CD4-positive, alpha-beta memory T cell (primary cell): ENCODE data around the gene DIP2C. TPM values are rescaled to one million over a fixed set of nuclear protein-coding genes. Genes with fewer than 3 reads are reported as not detected.

Experiments
- CTCF ChIA-PET: fragments of 350-600 bp; sonication (Branson Sonifier 250); formaldehyde crosslinking; loops from one replicate; lab custom pipeline; 2021; ENCODE audit warnings: inconsistent platforms; ENCODE audit not compliant: partially characterized antibody; lab: Charles Lee
- POLR2A ChIA-PET: fragments of 350-600 bp; sonication (Branson Sonifier 250); formaldehyde crosslinking; loops from one replicate; lab custom pipeline; 2021; ENCODE audit not compliant: partially characterized antibody; lab: Charles Lee
- DNase-seq, 5 donors: peaks; one replicate each; pipeline versions ENCODE4 v3.0.0 to v3.0.0-alpha.2; 2020 to 2022; ENCODE audit warnings: mixed read lengths in 1 of 5
- H3K27ac ChIP-seq: one replicate; pipeline ENCODE4 v1.7.0; 2013; ENCODE audit warnings: low read depth, low read length
- H3K27me3 ChIP-seq: 2 replicates; pipeline ENCODE4 v1.7.0; 2013; ENCODE audit warnings: mild to moderate bottlenecking, low read length, moderate library complexity; ENCODE audit not compliant: insufficient read depth
- H3K36me3 ChIP-seq: 2 replicates; pipeline ENCODE4 v1.7.0; 2013; ENCODE audit warnings: mild to moderate bottlenecking, low read length, moderate library complexity; ENCODE audit not compliant: insufficient read depth
- H3K4me1 ChIP-seq: 2 replicates; pipeline ENCODE4 v1.7.0; 2013; ENCODE audit warnings: mild to moderate bottlenecking, low read length, moderate library complexity; ENCODE audit not compliant: insufficient read depth
- H3K4me3 ChIP-seq, 2 donors: one replicate each; pipeline ENCODE4 v1.7.0; 2013; ENCODE audit warnings: low read length in 2 of 2, mild to moderate bottlenecking in 1 of 2
- H3K9me3 ChIP-seq, 2 donors: one replicate each; pipeline ENCODE4 v1.7.0; 2013; ENCODE audit warnings: low read length in 2 of 2, control low read depth in 1 of 2; ENCODE audit not compliant: control insufficient read depth in 1 of 2
- H3K27ac Mint-ChIP-seq, 7 donors: one replicate each; pipeline ENCODE4 v1.8.0; 2020 to 2021; ENCODE audit warnings: mixed read lengths in 7 of 7, mild to moderate bottlenecking in 6 of 7, inconsistent platforms in 3 of 7, moderate library complexity in 3 of 7
- H3K27me3 Mint-ChIP-seq, 2 donors: one replicate each; pipeline ENCODE4 v1.8.0; 2020 to 2021; ENCODE audit warnings: mixed read lengths in 2 of 2
- H3K36me3 Mint-ChIP-seq, 2 donors: one replicate each; pipeline ENCODE4 v1.8.0; 2020 to 2021; ENCODE audit warnings: mixed read lengths in 2 of 2, inconsistent platforms in 1 of 2, mild to moderate bottlenecking in 1 of 2
- H3K4me1 Mint-ChIP-seq, 4 donors: one replicate each; pipeline ENCODE4 v1.8.0; 2020 to 2021; ENCODE audit warnings: mixed read lengths in 4 of 4, mild to moderate bottlenecking in 1 of 4
- H3K4me3 Mint-ChIP-seq, 8 donors: one replicate each; pipeline ENCODE4 v1.8.0; 2020 to 2021; ENCODE audit warnings: mixed read lengths in 8 of 8, mild to moderate bottlenecking in 7 of 8, moderate library complexity in 6 of 8, inconsistent platforms in 3 of 8
- H3K9me3 Mint-ChIP-seq, 8 donors: one replicate each; pipeline ENCODE4 v1.8.0; 2020 to 2021; ENCODE audit warnings: mixed read lengths in 8 of 8, mild to moderate bottlenecking in 5 of 8, inconsistent platforms in 3 of 8, moderate library complexity in 1 of 8
- intact Hi-C: fragments of 100-400 bp; cut with micrococcal nuclease; formaldehyde crosslinking; loops from one replicate; pipeline ENCODE4 v1.15.1; 2023
- polyA plus RNA-seq, 2 donors: library from polyadenylated mRNA; unstranded; fragments of 300-500 nt; fragmentation: Illumina TruSeq; gene quantifications; one replicate each; pipeline ENCODE4 v1.2.3, GENCODE V29; 2021
- total RNA-seq, 2 experiments: library from RNA; stranded (reverse); gene quantifications; one replicate each; pipeline ENCODE4 v1.2.3, GENCODE V29; 2021

Gene DIP2C
- total and polyA plus RNA-seq, 4 experiments from 2014 or later = 1.1 to 6.0 (median 3.9) TPM

DNA sequence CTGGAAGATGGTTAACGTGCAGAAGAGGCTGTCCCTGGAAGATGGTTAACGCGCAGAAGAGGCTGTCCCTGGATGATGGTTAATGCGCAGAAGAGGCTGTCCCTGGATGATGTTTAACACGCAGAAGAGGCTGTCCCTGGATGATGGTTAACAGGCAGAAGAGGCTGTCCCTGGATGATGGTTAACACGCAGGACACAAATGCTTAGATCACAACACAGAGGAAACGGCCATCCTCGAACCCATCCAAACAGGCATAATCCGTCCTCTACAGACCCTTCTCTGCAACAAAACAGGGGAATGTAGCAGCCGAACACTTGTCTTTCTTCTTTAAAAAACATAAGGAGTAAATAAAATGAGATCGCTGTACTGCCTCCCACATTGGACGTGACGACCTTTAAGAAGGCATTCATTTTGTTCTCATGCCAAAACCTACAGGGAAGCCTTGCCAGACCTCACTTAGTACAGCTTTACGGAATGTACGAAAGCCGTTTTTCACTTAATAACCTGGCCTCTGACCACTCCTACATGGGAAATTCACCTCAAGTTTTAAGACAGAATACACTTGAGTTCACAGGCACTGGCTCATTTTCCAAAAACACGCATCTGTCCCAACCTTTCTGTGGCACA, 309.0 kb downstream of the DIP2C start:
- Histone ChIP-seq H3K4me3 (no peak overlapping the region), H3K36me3 (no peaks in the 10 kb centered on the region), H3K4me1 (peaks cover 8% of the 10 kb centered on the region), H3K9me3 (no peaks in the 10 kb centered on the region), H3K27ac (no peak overlapping the region), H3K27me3 (no peaks in the 10 kb centered on the region)
- Mint-ChIP-seq H3K4me1 (peaks cover 5 to 21% (median 13%) of the 10 kb centered on the region in 4 donors), H3K27ac (no peak overlapping the region), H3K4me3 (no peak overlapping the region), H3K9me3 (peaks cover 0 to 7% (median 1%) of the 10 kb centered on the region in 8 donors), H3K27me3 (no peaks in the 10 kb centered on the region), H3K36me3 (peaks cover 26 to 60% of the 10 kb centered on the region in 2 donors)
- DNase-seq = no peak
- CTCF ChIA-PET = no interaction called here
- intact Hi-C loops = loop anchor here (5.0 kb wide), 1 partner anchor 92 kb away; no protein-coding TSS in a partner anchor
- POLR2A ChIA-PET = no interaction called here

DNA sequence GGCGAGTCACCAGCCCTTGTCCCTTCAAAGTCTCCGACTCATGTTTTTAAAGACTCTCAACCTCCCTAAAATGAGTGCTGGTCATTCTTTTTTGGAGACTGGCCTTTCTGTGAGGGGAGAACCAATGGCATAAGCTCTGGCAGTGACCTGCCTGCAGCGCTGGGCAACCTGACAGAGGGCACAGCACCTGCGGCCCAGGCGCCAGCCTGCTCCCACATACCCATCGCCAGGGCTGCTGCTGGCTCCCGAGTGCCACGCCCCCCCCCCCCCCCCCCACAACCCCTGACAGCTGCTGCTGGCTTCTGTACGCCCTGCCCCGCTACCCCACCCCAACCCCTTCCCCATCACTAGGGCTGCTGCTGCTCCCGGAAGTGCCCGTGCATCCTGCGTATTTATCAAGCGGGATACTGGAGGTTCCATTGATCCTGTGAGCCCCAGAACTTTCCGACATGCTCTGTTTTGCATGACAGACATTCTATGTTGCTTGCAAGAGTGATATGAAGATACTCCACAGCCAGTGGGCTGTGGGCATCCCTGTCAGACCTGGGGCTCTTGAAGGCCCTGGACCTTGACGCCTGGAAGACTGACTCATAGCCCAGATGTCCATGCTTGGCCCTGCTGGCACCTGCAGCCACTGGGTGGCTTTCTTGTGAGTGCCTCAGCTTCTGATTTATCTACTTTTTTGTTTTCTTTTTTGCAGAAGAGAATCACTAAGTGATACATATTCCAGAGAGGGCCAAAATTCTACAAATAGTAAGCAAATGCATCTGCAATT, 310.4 kb downstream of the DIP2C start:
- no peak overlapping the region for H3K27ac Mint-ChIP-seq
- Histone ChIP-seq H3K4me1 (peaks cover 8% of the 10 kb centered on the region), H3K9me3 (no peaks in the 10 kb centered on the region), H3K27me3 (no peaks in the 10 kb centered on the region), H3K36me3 (no peaks in the 10 kb centered on the region), H3K4me3 (no peak overlapping the region), H3K27ac (no peak overlapping the region)
- H3K4me3 Mint-ChIP-seq = no peak overlapping the region
- POLR2A ChIA-PET = no interaction called here
- CTCF ChIA-PET = no interaction called here
- intact Hi-C loops = no loop called here
- peaks cover 5 to 21% (median 13%) of the 10 kb centered on the region in 4 donors for H3K4me1 Mint-ChIP-seq
- no peak for DNase-seq
- peaks cover 0 to 3% of the 10 kb centered on the region in 2 donors for H3K27me3 Mint-ChIP-seq
- peaks cover 0 to 7% (median 1%) of the 10 kb centered on the region in 8 donors for H3K9me3 Mint-ChIP-seq
- H3K36me3 Mint-ChIP-seq = peaks cover 31 to 68% of the 10 kb centered on the region in 2 donors

DNA sequence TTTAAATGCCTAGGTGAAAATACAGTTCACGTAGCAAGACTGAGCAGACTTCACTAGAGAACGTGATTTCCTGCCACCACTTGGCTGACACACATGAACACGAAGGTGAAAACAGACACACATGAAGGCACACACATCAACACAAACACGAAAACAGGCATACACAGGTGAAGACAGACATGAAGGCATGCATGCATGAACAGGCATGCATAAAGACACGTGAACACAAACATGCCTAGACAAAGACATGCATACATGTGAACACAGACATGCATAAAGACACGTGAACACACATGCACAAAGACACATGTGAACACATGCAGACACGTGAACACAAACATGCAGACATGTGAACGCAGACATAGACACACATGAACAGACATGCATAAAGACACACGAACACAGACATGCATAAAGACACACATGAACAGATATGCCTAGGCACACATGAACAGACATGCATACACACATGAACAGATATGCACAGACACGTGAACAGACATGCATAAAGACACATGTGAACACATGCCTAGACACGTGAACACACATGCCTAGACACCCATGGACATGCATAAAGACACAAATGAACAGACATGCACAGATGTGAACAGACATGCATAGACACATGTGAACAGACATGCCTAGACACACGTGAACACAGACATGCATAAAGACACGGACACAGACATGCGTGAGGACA, 311.1 kb downstream of the DIP2C start:
- no peaks in the 10 kb centered on the region for H3K9me3 ChIP-seq
- Mint-ChIP-seq H3K27me3 (peaks cover 0 to 3% of the 10 kb centered on the region in 2 donors), H3K9me3 (peaks cover 0 to 7% (median 1%) of the 10 kb centered on the region in 8 donors), H3K4me1 (peaks cover 5 to 21% (median 13%) of the 10 kb centered on the region in 4 donors), H3K27ac (no peak overlapping the region), H3K4me3 (no peak overlapping the region), H3K36me3 (peaks cover 27 to 61% of the 10 kb centered on the region in 2 donors)
- intact Hi-C loops = no loop called here
- no peak overlapping the region for H3K4me3 ChIP-seq
- POLR2A ChIA-PET = no interaction called here
- no peaks in the 10 kb centered on the region for H3K27me3 ChIP-seq
- CTCF ChIA-PET = no interaction called here
- no peak overlapping the region for H3K27ac ChIP-seq
- peaks cover 8% of the 10 kb centered on the region for H3K4me1 ChIP-seq
- H3K36me3 ChIP-seq = no peaks in the 10 kb centered on the region
- no peak for DNase-seq

DNA sequence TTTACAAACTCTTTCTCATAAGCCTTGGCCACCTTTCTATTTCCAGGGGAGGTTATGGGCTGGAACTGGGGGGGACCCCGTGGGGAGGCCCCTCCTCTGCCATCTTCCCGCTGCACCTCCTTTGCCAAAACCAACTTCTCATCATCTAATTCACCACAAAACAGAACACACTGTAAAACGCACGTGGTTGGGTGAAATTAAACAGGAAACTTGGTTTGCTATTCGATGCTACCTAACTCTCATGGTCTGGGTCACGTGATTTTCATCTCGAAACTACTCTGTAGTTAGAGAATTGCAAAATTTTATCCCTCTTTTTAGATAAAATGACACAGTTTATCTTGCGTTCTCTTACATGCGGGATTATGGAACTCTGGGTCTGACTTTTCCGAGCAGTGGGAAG, 312.2 kb downstream of the DIP2C start:
- H3K27me3 Mint-ChIP-seq = peaks cover 0 to 3% of the 10 kb centered on the region in 2 donors
- Histone ChIP-seq H3K4me1 (peaks cover 5% of the 10 kb centered on the region), H3K9me3 (no peaks in the 10 kb centered on the region), H3K27ac (no peak overlapping the region), H3K27me3 (no peaks in the 10 kb centered on the region), H3K36me3 (no peaks in the 10 kb centered on the region), H3K4me3 (no peak overlapping the region)
- no peak overlapping the region for H3K4me3 Mint-ChIP-seq
- ChIA-PET CTCF (no interaction called here), POLR2A (no interaction called here)
- H3K9me3 Mint-ChIP-seq = peaks cover 0 to 7% (median 1%) of the 10 kb centered on the region in 8 donors
- H3K27ac Mint-ChIP-seq = no peak overlapping the region
- peaks cover 23 to 58% of the 10 kb centered on the region in 2 donors for H3K36me3 Mint-ChIP-seq
- H3K4me1 Mint-ChIP-seq = peaks cover 5 to 17% (median 10%) of the 10 kb centered on the region in 4 donors
- intact Hi-C loops = no loop called here
- DNase-seq = peak in 1 of 5 donors; percentile 6

DNA sequence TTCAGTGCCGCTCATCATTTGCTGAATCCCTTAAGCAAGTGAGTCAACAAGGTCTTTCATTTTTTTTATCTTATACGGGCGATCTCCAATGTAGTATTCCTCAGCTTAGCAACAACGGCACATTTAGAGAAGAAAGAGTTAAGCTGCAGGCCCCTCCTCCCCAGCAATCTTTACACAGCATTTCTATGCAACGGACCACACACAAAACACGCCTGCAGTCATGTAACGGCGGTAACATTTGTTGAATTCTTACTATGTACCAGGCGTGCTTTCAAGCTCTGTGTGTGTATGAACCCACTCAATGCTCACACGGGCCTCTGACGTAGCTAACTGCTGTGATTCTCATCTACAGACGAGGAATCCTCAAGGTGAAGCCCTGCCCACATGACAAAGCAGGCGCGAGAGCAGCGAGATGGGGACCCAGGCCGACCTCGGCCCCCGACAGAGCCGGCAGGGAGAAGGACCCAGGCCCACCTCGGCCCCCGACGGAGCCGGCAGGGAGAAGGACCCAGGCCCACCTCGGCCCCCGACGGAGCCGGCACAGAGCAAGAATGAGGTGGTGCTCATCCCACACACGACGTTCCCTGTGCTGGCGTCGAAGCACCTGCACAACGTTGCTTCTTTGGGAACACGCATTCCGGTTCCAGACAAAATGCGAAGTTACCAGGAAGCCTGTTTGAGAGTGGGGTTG, 313.5 kb downstream of the DIP2C start:
- intact Hi-C loops = no loop called here
- CTCF ChIA-PET = no interaction called here

DNA sequence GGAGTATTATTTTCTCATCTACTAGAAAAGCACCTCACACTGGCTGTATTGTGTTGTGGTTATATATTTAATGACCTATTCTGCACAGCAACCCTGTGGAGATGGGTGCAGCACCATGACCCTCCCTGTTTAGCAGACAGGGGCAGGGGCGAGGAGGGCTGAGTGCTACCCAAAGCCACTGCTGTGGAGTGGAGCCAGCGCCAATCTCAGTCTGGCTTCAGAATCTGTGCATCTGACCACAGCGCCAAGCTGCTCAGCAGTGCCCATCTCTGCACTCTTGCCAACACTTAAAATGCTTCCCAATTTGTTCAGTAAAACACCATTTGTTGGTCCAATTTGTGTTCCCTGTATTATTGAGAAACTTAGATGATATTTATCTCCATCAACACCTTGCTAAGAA, 315.1 kb downstream of the DIP2C start:
- intact Hi-C loops = no loop called here
- POLR2A ChIA-PET = no interaction called here
- Histone ChIP-seq H3K27ac (no peak overlapping the region), H3K27me3 (no peaks in the 10 kb centered on the region), H3K4me1 (no peaks in the 10 kb centered on the region), H3K4me3 (no peak overlapping the region), H3K36me3 (no peaks in the 10 kb centered on the region), H3K9me3 (no peaks in the 10 kb centered on the region)
- Mint-ChIP-seq H3K9me3 (no peaks in the 10 kb centered on the region), H3K4me3 (no peak overlapping the region), H3K27ac (peak overlapping the region in 1 of 7 donors; percentile 71), H3K27me3 (peaks cover 0 to 3% of the 10 kb centered on the region in 2 donors), H3K4me1 (peaks cover 0 to 4% (median 1%) of the 10 kb centered on the region in 4 donors), H3K36me3 (peaks cover 18 to 31% of the 10 kb centered on the region in 2 donors)
- CTCF ChIA-PET = no interaction called here
- DNase-seq = no peak

More for the DNA sequence above, 313.5 kb downstream of the DIP2C start:
- POLR2A ChIA-PET = no interaction called here
- peaks cover 14 to 46% of the 10 kb centered on the region in 2 donors for H3K36me3 Mint-ChIP-seq
- H3K9me3 ChIP-seq = no peaks in the 10 kb centered on the region
- no peaks in the 10 kb centered on the region for H3K27me3 ChIP-seq
- peaks cover 0 to 3% of the 10 kb centered on the region in 2 donors for H3K27me3 Mint-ChIP-seq
- no peak overlapping the region for H3K4me3 ChIP-seq
- no peak overlapping the region for H3K27ac ChIP-seq
- no peaks in the 10 kb centered on the region for H3K4me1 ChIP-seq
- no peak for DNase-seq
- peaks cover 0 to 4% (median 1%) of the 10 kb centered on the region in 4 donors for H3K4me1 Mint-ChIP-seq
- no peak overlapping the region for H3K27ac Mint-ChIP-seq
- no peaks in the 10 kb centered on the region for H3K36me3 ChIP-seq
- no peaks in the 10 kb centered on the region for H3K9me3 Mint-ChIP-seq
- H3K4me3 Mint-ChIP-seq = no peak overlapping the region
